GM21381 (cell line): ENCODE data around the gene KCNN1.
"Not testable (repeated sequence)": the region's sequence is repeated elsewhere in the genome, so short reads cannot be mapped to it uniquely, and the experiment has no call there.

ENCODE experiments used
- ATAC-seq: cut with Tn5 transposase; IDR thresholded peaks from one replicate; pipeline ENCODE4 v1.9.1; 2021; ENCODE audit warnings: mild to moderate bottlenecking, moderate library complexity; ENCODE audit not compliant: unreplicated experiment

The KCNN1 gene

DNA sequence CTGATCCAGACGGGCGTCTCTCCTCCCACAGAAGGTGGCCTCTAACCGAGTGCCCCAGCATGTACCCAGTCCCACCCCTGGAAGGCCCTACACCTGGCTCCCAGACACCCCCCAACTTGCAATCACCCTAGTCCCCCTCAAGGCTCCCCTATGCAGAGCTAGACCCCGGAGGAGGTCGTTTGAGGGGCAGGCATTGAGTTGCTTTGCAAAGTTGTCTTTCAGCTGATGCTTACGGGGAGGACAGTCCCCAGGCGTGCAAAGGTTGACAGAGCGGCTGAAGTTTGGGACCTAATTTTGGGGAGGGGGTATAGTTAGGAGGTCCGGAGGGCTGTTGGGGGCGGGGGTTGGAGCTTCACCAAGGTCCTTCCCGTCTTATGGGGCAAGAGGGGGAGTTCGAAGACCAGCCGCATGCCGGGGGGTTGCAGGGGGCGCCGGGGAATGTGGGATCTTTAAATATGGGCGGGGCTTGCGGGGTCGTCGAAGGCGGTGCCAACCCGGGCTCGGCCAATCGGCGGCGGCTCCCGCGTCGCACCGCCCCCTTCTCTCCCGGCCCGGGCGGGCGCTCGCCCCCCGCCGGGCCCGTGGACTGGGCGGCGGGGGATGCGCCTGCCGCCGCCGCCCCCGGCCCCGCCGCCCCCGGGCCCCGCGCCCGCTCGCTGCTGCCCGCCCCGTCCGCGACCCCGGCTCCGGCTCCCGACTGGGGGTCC is at the start of gene KCNN1:
Gene KCNN1 (plus strand): TSS at position 558 of the 707 bp plus-strand sequence. CDS start 6,782 bp downstream, outside the sequence.
- no peak for ATAC-seq

DNA sequence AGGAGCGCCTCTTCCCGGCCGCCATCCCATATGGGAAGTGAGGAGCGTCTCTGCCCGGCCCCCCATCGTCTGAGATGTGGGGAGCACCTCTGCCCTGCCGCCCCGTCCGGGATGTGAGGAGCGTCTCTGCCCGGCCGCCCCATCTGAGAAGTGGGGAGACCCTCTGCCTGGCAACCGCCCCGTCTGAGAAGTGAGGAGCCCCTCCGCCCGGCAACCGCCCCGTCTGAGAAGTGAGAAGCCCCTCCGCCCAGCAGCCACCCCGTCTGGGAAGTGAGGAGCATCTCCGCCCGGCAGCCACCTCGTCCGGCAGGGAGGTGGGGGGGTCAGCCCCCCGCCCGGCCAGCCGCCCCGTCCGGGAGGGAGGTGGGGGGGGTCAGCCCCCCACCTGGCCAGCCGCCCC is 48.8 kb upstream of the KCNN1 start:
- ATAC-seq = not testable (repeated sequence)

DNA sequence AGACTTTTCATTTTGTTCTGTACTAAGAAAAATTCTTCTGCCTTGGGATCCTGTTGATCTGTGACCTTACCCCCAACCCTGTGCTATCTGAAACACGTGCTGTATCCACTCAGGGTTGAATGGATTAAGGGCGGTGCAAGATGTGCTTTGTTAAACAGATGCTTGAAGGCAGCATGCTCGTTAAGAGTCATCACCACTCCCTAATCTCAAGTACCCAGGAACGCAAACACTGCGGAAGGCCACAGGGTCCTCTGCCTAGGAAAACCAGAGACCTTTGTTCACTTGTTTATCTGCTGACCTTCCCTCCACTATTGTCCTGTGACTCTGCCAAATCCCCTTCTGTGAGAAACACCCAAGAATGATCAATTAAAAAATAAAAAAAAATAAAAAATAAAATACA is 47.8 kb upstream of the KCNN1 start:
- not testable (repeated sequence) for ATAC-seq

DNA sequence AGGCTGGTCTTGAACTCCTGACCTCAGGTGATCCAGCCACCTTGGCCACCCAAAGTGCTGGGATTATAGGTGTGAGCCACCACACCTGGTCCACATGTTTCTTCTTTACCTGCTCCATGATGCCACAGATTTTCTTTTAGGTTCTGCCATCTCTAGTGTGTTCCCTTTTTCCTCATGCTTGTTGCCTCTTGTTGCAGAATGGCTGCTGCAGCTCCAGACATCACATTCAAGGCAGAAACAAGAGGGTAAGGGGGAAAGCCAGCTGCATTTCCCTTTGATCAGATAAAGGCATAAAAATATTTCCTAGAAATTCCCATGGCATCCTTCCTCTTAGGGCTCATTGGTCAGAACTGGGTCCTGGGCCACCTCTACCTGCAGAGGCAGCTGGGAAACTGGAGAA is 46.4 kb upstream of the KCNN1 start:
- ATAC-seq = no peak

DNA sequence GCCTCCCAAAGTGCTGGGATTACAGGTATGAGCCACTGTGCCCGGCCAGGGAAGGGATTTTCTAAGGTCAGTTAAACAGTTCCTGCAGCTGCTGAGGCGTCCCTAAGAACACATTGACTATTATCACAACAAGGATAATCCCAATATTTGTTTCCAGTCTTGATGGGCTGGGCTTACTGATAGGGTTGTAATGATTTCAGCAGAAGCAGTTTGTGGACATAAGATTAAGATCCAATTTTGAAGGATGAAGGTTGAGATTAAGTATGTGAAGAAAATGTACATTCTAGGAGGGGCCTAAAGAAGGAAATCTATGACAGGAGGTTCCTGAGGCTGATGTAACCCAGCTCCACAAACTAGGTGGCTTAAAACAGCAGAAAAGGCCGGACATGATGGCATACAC is 44.8 kb upstream of the KCNN1 start:
- no peak for ATAC-seq

DNA sequence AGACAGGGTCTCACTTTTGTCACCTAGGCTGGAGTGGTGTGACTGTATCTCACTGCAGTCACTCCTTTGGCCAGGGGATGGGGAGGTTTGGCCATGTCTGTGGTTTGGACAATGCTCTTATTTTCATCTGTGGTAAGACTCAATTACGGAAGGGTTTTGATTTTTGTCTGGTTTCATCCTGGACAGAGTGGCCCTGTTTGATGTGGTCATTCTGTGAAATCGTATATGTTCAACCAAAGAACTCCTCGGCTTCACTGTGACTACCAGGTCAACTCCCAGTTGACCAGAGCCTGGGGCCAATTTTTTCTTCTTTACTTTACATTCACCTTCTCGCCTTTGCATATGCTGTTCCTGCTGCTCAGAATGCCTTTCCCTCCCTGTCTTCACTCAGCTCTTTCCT is 40.9 kb upstream of the KCNN1 start:
- no peak for ATAC-seq

DNA sequence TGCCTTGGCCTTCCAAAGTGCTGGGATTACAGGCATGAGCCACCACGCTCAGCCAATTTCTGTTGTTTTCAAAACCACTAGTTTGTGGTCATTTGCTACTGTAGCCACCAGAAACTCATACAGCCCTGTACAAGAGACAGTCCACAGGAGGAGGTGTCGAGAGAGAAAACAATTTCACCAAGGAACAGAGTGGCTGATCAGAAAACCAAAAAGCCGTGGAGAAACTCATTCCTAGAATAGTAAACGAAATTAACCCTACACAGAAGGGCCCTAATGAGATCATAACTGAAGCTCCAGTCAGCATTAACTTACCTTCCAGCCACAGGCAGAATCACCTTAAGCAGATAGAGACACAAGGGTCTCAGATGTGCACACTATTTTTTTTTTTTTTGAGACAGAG is 37.9 kb upstream of the KCNN1 start:
- ATAC-seq = no peak

DNA sequence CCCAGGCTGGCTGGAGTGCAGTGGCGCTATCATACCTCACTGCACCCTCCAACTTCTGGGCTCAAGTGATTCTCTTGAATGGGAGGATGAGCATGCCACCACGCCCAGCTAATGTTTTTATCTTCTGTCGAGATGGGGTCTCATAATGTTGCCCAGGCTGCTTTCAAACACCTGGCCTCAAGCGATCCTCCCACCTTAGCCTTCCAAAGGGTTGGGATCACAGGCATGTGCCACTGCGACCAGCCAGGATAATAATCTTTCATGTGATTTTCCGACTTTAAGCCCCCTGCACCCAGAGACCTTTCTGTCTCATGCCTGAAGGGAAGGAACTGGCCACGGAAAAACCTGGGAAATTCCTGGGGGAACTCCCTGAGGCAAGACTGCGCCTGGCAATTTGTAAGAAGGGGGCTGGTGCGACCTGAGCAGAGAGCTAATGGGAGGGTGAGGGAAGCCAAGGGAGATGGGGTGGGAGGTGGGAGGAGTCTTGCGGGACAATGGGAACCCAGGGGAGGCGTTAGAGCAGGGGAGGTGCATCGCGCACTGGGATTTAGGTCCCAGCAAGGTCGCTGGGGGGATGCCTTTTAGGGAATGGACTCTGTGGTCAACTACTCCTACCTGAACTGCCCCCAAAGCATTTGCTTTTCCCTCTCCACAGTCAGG is 35.2 kb upstream of the KCNN1 start:
- ATAC-seq = no peak

DNA sequence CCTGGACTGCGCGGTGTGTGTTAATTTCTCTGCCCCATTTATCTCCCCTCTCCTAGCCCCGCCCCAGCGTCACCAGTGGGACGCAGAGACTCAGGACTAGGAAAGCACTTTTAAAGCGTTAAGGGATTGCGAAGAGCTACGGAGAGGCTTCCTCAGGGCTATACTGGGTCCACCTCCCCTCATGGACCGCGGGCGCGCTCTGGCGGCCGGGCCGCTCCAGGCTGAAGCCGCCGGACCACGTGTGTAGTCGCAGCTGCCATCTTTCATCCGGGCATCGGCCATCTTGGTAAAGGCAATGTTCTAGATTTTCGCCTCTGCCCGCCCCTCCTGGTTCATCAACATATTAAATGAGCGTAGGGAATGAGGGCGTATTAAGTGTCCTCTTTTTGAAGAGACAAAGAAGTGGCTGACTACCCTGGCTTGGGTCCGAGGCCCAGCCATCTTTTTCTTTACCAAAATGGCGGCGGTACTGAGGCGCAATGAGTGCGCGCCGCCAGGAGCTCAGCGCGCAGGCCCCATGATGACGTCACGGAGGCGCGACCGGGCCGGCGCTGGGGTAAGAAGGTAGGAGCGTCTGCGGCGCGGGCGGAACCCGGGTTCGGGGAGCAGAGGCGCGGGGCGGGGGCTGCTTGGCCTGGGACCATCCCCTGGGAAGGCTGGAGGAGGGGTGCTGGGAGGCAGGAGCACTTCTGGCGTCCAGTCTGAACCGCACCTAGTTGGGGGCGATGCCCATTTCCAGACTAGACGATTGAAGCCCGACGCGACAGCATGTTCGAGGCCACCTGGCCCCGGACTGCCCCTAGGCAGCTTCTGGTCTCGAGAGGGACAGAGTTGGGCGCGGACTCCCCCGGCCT is 34.2 kb upstream of the KCNN1 start, which contains the start of gene CCDC124:
Gene CCDC124 (plus strand): TSS at position 531 of the 854 bp plus-strand sequence. CDS start 3,406 bp downstream, outside the sequence.
- peak; percentile 85 for ATAC-seq

DNA sequence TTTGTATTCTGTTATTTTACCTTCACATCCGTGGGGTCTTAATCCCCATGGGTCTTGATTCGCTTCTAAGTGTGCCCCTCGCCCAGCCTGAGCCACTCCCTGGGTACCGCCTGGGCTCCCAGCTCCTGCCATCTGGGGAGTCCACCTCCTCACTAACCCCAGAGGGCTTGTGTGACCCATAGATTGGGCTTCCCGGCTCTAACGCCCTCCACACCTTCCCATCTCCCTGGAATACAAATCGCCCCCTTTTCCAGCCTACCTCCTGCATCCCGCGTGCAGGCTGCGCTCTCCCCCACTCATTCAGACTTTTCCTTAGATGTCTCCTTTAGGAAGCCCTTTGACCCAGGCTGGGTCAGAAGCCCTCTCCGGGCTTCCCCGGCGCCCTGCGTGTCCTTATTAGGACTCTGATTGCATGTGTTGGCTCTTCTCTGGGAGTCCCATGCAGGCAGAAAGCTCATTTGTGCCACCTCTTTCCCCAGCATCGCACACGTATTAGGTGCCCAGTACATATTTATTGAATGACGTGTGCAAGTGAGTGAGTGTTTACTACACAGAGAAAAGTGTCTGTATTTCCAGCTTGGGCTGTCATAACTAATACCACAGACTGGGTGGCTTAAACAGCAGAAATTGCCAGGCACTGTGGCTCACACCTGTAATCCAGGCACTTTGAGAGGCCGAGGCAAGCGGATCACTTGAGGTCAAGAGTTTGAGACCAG is 33.3 kb upstream of the KCNN1 start:
- ATAC-seq = no peak

DNA sequence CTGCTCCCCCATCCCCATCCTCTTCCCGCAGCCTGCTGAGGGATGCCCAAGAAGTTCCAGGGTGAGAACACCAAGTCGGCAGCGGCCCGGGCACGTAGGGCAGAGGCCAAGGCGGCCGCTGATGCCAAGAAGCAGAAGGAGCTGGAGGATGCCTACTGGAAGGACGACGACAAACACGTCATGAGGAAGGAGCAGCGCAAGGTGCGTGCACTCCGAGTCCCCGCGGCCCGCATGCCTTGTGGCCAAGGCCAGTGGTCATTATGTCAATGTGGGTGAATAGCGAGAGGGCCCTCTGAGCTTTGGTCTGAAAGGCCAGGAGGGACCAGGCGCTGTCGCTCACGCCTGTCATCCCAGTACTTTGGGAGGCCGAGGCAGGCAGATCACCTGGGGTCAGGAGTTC is 30.5 kb upstream of the KCNN1 start:
- ATAC-seq = no peak

DNA sequence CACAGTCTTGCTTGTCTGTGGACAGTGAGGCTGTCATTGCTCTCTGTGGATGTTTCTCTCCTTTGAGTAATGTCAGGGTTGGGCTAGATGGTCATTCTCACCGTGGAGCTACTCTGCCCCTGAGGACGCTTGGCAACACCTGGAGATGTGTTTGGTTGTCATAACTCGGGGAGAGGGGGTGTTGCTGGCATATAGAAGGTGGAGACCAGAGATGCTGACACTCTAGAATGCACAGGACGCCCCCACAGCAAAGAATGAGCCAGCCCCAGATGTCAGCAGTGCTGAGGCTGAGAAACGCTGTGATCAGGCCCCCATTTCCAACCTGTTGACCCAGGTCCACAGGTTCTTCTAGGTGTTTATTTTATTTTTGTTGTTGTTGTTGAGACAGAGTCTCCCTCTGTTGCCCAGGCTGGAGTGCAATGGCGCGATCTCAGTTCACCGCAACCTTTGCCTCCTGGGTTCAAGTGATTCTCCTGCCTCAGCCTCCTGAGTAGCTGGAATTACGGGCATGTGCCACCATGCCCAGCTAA is 29.5 kb upstream of the KCNN1 start:
- no peak for ATAC-seq

DNA sequence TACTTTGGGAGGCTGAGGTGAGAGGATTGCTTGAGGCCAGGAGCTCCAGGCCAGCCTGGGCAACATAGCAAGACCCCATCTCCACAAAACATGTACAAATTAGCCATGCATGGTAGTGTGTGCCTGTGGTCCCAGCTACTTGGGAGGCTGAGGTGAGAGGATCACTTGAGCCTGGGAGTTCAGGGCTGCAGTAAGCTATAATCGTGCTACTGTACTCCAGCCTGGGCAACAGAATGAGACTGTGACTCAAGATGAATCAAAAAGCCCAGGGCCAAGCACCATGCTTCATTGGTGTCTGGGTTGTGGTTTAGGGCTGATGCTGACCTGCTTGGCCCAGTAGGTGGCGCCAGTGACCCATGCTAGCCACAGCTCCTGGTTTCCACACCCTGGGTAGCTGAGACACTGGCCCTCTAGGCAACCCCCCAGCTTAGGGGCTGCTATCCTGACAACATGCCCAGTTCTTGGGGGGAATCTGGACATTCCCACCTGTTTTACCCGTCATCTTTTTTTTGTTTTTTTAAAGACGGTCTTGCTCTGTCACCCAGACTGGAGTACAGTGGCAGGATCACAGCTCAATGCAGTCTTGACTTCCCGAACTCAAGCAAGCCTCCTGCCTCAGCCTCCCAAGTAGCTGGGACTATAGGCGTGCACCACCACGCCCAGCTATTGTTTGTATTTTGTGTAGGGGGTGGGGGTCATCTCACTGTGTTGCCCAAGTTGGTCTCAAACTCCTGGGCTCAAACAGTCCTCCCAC is 28.6 kb upstream of the KCNN1 start:
- peak; percentile 54 for ATAC-seq

DNA sequence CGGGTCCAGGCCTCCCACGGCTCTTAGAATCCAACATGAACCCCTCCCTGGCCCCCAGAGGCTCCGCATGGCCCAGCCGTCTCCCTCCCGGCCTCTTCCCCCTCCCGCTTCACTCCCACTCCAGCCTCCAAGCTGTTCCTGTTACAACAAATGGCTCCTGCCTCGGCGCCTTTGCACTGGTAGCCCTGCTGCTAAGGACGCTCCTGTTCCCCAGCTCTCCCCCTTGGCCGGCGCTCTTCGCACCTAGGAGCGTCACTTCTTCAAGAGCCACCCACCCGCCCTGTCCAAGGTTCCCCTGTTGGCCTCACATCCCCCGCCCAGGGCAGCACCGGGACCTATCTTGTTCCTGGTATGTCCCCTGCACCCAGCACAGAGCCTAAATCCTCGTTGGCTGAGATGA is 24.7 kb upstream of the KCNN1 start:
- no peak for ATAC-seq

DNA sequence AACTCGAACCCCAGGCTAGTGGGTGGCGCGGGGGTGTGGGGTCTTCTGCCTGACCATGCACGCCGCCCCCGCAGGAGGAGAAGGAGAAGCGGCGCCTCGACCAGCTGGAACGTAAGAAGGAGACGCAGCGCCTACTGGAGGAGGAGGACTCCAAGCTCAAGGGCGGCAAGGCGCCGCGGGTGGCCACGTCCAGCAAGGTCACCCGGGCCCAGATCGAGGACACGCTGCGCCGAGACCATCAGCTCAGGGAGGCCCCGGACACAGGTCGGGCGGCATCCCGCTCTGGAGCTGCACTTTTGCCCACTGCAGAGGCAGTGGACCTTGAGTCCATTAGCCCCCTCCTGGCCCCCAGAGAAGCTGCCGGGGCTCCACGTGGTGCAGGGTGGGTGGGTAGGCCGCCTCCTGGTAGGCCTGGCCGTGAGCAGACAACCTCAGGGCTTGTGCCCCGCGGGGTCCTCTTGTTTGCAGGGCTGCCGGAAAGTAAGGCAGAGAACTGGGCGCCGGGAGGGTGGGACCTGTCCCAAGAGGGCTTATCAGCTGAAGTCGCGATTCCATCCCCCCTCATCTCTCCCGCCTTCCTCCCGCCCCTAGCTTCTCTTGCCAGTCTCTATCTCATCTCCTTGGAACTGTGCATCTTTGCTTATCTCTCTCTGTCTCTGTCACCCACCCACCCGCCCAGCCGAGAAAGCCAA is 24.2 kb upstream of the KCNN1 start:
- no peak for ATAC-seq

DNA sequence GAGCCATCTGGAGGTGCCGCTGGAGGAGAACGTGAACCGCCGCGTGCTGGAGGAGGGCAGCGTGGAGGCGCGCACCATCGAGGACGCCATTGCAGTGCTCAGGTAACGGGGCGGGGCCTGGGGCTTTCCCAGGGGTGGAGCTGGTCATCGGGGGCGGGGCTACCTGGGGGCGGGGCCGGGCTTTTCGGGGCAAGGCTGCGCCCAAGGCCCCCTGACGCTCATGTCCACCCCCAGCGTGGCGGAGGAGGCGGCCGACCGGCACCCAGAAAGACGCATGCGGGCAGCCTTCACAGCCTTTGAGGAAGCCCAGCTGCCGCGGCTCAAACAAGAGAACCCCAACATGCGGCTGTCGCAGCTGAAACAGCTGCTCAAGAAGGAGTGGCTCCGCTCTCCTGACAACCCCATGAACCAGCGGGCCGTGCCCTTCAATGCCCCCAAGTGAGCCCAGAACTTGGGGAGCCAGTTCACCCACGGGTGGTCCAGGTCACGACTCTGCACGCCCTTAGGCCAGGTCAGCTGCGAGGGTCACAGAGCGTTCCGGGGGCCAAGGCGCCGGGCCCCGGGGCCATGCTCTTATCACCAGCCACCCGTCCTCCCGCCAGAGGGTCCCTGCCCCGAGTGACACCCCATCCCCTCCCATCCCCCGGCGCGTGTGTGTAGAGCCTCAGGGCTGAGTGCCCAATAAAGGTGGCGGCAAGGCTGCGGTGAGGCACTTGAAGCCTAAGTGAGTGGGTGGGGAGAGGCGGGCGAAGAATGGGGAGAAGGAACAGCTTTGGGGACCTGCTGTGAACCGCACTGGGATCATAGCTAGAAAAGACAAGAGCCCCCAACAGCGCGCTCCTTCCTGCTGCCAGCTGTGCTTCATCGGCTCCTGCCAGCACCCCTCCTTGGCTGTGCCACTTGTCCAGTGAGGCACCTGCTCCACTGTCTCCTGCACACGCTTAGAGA is 23.4 kb upstream of the KCNN1 start:
- ATAC-seq = no peak

DNA sequence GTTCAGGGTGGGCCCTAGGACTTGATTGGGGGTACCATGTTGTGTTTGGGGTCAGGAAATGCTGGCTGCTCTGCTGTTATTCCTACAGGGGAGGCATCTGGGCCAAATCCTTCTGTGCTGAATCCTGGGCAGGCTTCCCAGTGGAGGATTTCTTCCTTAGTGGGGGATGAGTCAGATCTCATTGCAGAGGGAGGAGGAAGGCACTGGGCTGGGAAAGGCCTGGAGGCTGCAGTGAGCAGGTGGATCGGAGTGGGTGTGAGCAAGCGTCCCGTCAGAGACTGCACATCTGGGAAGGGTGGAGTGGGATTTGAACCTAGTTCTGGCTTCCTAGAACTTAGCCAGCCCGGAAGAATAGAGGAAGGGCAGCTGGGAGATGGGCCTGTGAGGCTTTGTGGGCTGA is 22.6 kb upstream of the KCNN1 start:
- no peak for ATAC-seq
